Common myeloid progenitor, CD34-positive (primary cell): Measurements from ENCODE around the gene DROSHA.

Experiments
- CTCF ChIA-PET: fragments of 350-600 bp; sonication (Branson Sonifier 250); formaldehyde crosslinking; loops from one replicate; lab custom pipeline; 2021; ENCODE audit warnings: antibody characterized with exemption; lab: Charles Lee
- POLR2A ChIA-PET: fragments of 350-600 bp; sonication (Branson Sonifier 250); formaldehyde crosslinking; loops from one replicate; lab custom pipeline; 2021; ENCODE audit warnings: antibody characterized with exemption; lab: Charles Lee
- DNase-seq, 3 donors: peaks; one replicate each; pipeline versions ENCODE4 v3.0.0 to v3.0.0-alpha.2; 2013
- H3K27ac ChIP-seq, 2 experiments: 1 replicate in 1 of 2; 2 replicates in 1 of 2; pipeline ENCODE4 v1.7.0; 2013; ENCODE audit warnings: inconsistent platforms in 2 of 2, low read length in 2 of 2, mild to moderate bottlenecking in 2 of 2, low read depth in 1 of 2, moderate library complexity in 1 of 2; ENCODE audit not compliant: severe bottlenecking in 2 of 2, insufficient read depth in 1 of 2, poor library complexity in 1 of 2
- H3K27me3 ChIP-seq, 5 experiments: replicated peaks in 2 of 5; 1 replicate in 3 of 5; 2 replicates in 2 of 5; pipeline versions ENCODE4 v1.6.1 to v1.7.0; 2013; ENCODE audit warnings: low read length in 4 of 5, mild to moderate bottlenecking in 2 of 5, moderate library complexity in 2 of 5, inconsistent platforms in 1 of 5; ENCODE audit not compliant: insufficient read depth in 5 of 5, control insufficient read depth in 4 of 5
- H3K36me3 ChIP-seq, 4 experiments: 1 replicate in 2 of 4; 2 replicates in 2 of 4; pipeline versions ENCODE4 v1.6.1 to v1.7.0; 2013; ENCODE audit warnings: low read length in 3 of 4, control low read depth in 1 of 4, mild to moderate bottlenecking in 1 of 4; ENCODE audit not compliant: control insufficient read depth in 4 of 4, insufficient read depth in 4 of 4
- H3K4me1 ChIP-seq, 4 experiments: 1 replicate in 3 of 4; 2 replicates in 1 of 4; pipeline versions ENCODE4 v1.6.1 to v1.7.1; 2013; ENCODE audit warnings: low read length in 3 of 4, mild to moderate bottlenecking in 3 of 4, control low read depth in 1 of 4, inconsistent platforms in 1 of 4, moderate library complexity in 1 of 4; ENCODE audit not compliant: control insufficient read depth in 4 of 4, insufficient read depth in 4 of 4; ENCODE audit errors: control extremely low read depth in 1 of 4
- H3K4me3 ChIP-seq, 7 experiments: 1 replicate in 4 of 7; 2 replicates in 3 of 7; pipeline versions ENCODE4 v1.5.1 to v1.7.0; 2013; ENCODE audit warnings: mild to moderate bottlenecking in 7 of 7, low read length in 6 of 7, moderate library complexity in 6 of 7, inconsistent platforms in 2 of 7, low read depth in 2 of 7, control low read depth in 1 of 7; ENCODE audit not compliant: insufficient read depth in 4 of 7, control insufficient read depth in 1 of 7; ENCODE audit errors: extremely low read depth in 1 of 7
- H3K9me3 ChIP-seq, 5 experiments: 1 replicate in 4 of 5; 2 replicates in 1 of 5; pipeline versions ENCODE4 v1.6.1 to v1.7.1; 2013; ENCODE audit warnings: low read length in 4 of 5, mild to moderate bottlenecking in 2 of 5, inconsistent platforms in 1 of 5, low read depth in 1 of 5, moderate library complexity in 1 of 5; ENCODE audit not compliant: control insufficient read depth in 4 of 5, insufficient read depth in 2 of 5; ENCODE audit errors: control extremely low read depth in 1 of 5
- WGBS: methylation state at CpG from one replicate; pipeline ENCODE4 v1.1.5; 2013; ENCODE audit not compliant: insufficient coverage; 5-methylcytosine and 5-hydroxymethylcytosine counted together

DROSHA gene

GRCh38 chr5:31504529-31504928, 27.4 kb downstream of the DROSHA start:
- WGBS, result 98% methylated on average over 6 of the region's 10 CpGs
- peaks cover 23 to 90% (median 72%) of the 10 kb centered on the region in 4 experiments for H3K36me3 ChIP-seq
- ChIA-PET POLR2A (no interaction called here), CTCF (interaction anchor here (0.7 kb wide), 1 partner anchor 14 kb away, joined by 3 read pairs; no protein-coding TSS in a partner anchor)
- no peaks in the 10 kb centered on the region for H3K4me1 ChIP-seq
- no peak overlapping the region for H3K4me3 ChIP-seq
- no peak overlapping the region for H3K27ac ChIP-seq
- H3K9me3 ChIP-seq, result no peaks in the 10 kb centered on the region
- DNase-seq, result no peak
- no peaks in the 10 kb centered on the region for H3K27me3 ChIP-seq

GRCh38 chr5:31502506-31502905, 29.4 kb downstream of the DROSHA start:
- no peaks in the 10 kb centered on the region for H3K9me3 ChIP-seq
- no peak overlapping the region for H3K27ac ChIP-seq
- WGBS, result 96% methylated on average over 4 of the region's 4 CpGs
- ChIA-PET CTCF (no interaction called here), POLR2A (no interaction called here)
- DNase-seq, result no peak
- H3K4me3 ChIP-seq, result no peak overlapping the region
- H3K4me1 ChIP-seq, result no peaks in the 10 kb centered on the region
- H3K36me3 ChIP-seq, result peaks cover 23 to 92% (median 74%) of the 10 kb centered on the region in 4 experiments
- H3K27me3 ChIP-seq, result no peaks in the 10 kb centered on the region

- POLR2A ChIA-PET, result no interaction called here
- Histone ChIP-seq H3K27ac (no peak overlapping the region), H3K4me1 (no peaks in the 10 kb centered on the region), H3K36me3 (peaks cover 27 to 98% (median 88%) of the 10 kb centered on the region in 4 experiments), H3K9me3 (no peaks in the 10 kb centered on the region), H3K4me3 (no peak overlapping the region), H3K27me3 (no peaks in the 10 kb centered on the region)
- no peak for DNase-seq
- WGBS, result 100% methylated on average over 4 of the region's 4 CpGs
- CTCF ChIA-PET, result no interaction called here
These were observed 31.6 kb downstream of the DROSHA start for GRCh38 chr5:31500256-31500655.

- 100% methylated on average over 6 of the region's 6 CpGs for WGBS
- Histone ChIP-seq H3K4me3 (no peak overlapping the region), H3K36me3 (peaks cover 24 to 94% (median 76%) of the 10 kb centered on the region in 4 experiments), H3K9me3 (no peaks in the 10 kb centered on the region), H3K27me3 (no peaks in the 10 kb centered on the region), H3K27ac (no peak overlapping the region), H3K4me1 (no peaks in the 10 kb centered on the region)
- ChIA-PET POLR2A (no interaction called here), CTCF (interaction anchor here (1.5 kb wide), 1 partner anchor 10 kb away, joined by 4 read pairs; no protein-coding TSS in a partner anchor)
- DNase-seq, result no peak
These were observed 35.0 kb downstream of the DROSHA start for GRCh38 chr5:31496891-31497290.

- Histone ChIP-seq H3K27me3 (no peaks in the 10 kb centered on the region), H3K4me3 (no peak overlapping the region), H3K4me1 (no peaks in the 10 kb centered on the region), H3K27ac (no peak overlapping the region), H3K9me3 (no peaks in the 10 kb centered on the region), H3K36me3 (peaks cover 24 to 91% (median 73%) of the 10 kb centered on the region in 4 experiments)
- ChIA-PET CTCF (interaction anchor here (1.0 kb wide), 1 partner anchor 59 kb away, joined by 6 read pairs; no protein-coding TSS in a partner anchor), POLR2A (no interaction called here)
- WGBS, result 100% methylated on average over 1 of the region's 2 CpGs
- DNase-seq, result no peak
These were observed 35.6 kb downstream of the DROSHA start for GRCh38 chr5:31496301-31496700.

GRCh38 chr5:31495336-31495735, 36.6 kb downstream of the DROSHA start:
- Histone ChIP-seq H3K4me1 (no peaks in the 10 kb centered on the region), H3K36me3 (peaks cover 21 to 85% (median 67%) of the 10 kb centered on the region in 4 experiments), H3K4me3 (no peak overlapping the region), H3K27me3 (no peaks in the 10 kb centered on the region), H3K27ac (no peak overlapping the region), H3K9me3 (no peaks in the 10 kb centered on the region)
- no peak for DNase-seq
- WGBS, result 97% methylated on average over 2 of the region's 4 CpGs
- POLR2A ChIA-PET, result no interaction called here
- CTCF ChIA-PET, result interaction anchor here (1.0 to 1.4 kb wide), 2 partner anchors 33 to 60 kb away, joined by 3 to 6 read pairs; no protein-coding TSS in a partner anchor

- ChIA-PET POLR2A (no interaction called here), CTCF (no interaction called here)
- Histone ChIP-seq H3K9me3 (no peaks in the 10 kb centered on the region), H3K36me3 (peaks cover 23 to 77% (median 56%) of the 10 kb centered on the region in 4 experiments), H3K27ac (no peak overlapping the region), H3K27me3 (no peaks in the 10 kb centered on the region), H3K4me3 (no peak overlapping the region), H3K4me1 (no peaks in the 10 kb centered on the region)
- no peak for DNase-seq
- 90% methylated on average over 2 of the region's 4 CpGs for WGBS
These were observed 39.0 kb downstream of the DROSHA start for GRCh38 chr5:31492869-31493268.
